Chondrocyte (in vitro differentiated cells): ENCODE measurements around the gene YDJC. TPM values are rescaled to one million over a fixed set of nuclear protein-coding genes. Genes with fewer than 3 reads are reported as not detected.
"Not testable (repeated sequence)": the region's sequence is repeated elsewhere in the genome, so short reads cannot be mapped to it uniquely, and the experiment has no call there.

Experiments
- DNase-seq: peaks from one replicate; pipeline ENCODE4 v3.0.0; 2021; ENCODE audit warnings: mixed read lengths, low spot score
- H3K27ac Mint-ChIP-seq: one replicate; pipeline ENCODE4 v1.8.0; 2021; ENCODE audit warnings: mild to moderate bottlenecking, moderate library complexity, mixed read lengths; ENCODE audit not compliant: unreplicated experiment
- H3K27me3 Mint-ChIP-seq: 2 replicates; pipeline ENCODE4 v1.8.0; 2021; ENCODE audit warnings: low read depth, mixed read lengths
- H3K36me3 Mint-ChIP-seq: 2 replicates; pipeline ENCODE4 v1.8.0; 2021; ENCODE audit warnings: low read depth, mixed read lengths
- H3K4me1 Mint-ChIP-seq: 2 replicates; pipeline ENCODE4 v1.8.0; 2021; ENCODE audit warnings: low read depth, mild to moderate bottlenecking, mixed read lengths
- H3K4me3 Mint-ChIP-seq: one replicate; pipeline ENCODE4 v1.8.0; 2021; ENCODE audit warnings: mild to moderate bottlenecking, moderate library complexity, mixed read lengths; ENCODE audit not compliant: unreplicated experiment
- H3K9me3 Mint-ChIP-seq: 2 replicates; pipeline ENCODE4 v1.8.0; 2021; ENCODE audit warnings: low read depth, mixed read lengths
- CTCF ChIP-seq: fragments of 200-600 bp; sonication (generic); IDR thresholded peaks from 2 replicates; pipeline ENCODE4 v1.5.0; 2021; ENCODE audit warnings: antibody characterized with exemption, mild to moderate bottlenecking, moderate library complexity
- total RNA-seq: library from RNA; stranded (reverse); gene quantifications from 3 replicates; pipeline ENCODE4 v1.2.1, GENCODE V29; 2021

YDJC gene
- total RNA-seq, 1 donor from 2014 or later: 14.6 TPM

DNA sequence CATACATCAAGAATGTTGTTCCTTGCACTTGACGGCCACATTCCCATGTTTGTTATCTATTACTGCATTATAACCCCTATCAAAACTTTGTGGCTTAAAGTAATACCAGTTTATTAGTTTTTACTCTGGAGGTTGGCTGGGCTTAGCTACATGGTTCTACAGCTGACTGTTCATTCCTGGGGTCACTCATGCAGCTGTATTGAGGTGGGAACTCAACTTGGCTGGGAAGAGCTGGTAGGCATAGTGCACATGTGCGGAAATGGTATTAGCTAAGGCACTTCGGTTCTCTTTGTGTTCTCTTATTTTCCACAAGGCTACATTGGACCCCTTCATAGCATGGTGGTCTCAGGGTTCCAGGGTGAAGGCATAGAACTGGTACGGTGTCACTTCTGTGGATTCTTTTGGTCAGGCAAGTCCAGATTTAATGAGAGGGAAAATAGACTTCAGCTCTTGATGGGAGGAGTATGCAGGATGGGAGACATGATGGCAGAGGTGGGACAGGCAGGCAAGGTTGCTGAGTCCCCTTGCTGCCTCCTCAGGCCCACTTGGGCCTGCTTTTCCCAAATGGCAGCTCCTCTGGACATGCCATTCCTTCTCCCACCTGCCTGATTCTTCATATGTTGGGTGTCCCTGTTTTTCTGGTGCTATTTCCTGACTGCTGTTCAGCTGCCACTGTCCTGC lies 16.1 kb downstream of the YDJC start:
- Mint-ChIP-seq H3K36me3 (peaks cover 8% of the 10 kb centered on the region), H3K27me3 (no peaks in the 10 kb centered on the region), H3K4me3 (no peak overlapping the region), H3K27ac (no peak overlapping the region), H3K9me3 (no peaks in the 10 kb centered on the region), H3K4me1 (peaks cover 1% of the 10 kb centered on the region)
- no peak for TF ChIP-seq CTCF
- DNase-seq: no peak

GRCh38 chr22:21612858-21613257 lies 17.0 kb downstream of the YDJC start:
- TF ChIP-seq CTCF: no peak
- Mint-ChIP-seq H3K36me3 (peaks cover 8% of the 10 kb centered on the region), H3K4me1 (peaks cover 4% of the 10 kb centered on the region), H3K27ac (no peak overlapping the region), H3K9me3 (no peaks in the 10 kb centered on the region), H3K4me3 (no peak overlapping the region), H3K27me3 (no peaks in the 10 kb centered on the region)
- no peak for DNase-seq

DNA sequence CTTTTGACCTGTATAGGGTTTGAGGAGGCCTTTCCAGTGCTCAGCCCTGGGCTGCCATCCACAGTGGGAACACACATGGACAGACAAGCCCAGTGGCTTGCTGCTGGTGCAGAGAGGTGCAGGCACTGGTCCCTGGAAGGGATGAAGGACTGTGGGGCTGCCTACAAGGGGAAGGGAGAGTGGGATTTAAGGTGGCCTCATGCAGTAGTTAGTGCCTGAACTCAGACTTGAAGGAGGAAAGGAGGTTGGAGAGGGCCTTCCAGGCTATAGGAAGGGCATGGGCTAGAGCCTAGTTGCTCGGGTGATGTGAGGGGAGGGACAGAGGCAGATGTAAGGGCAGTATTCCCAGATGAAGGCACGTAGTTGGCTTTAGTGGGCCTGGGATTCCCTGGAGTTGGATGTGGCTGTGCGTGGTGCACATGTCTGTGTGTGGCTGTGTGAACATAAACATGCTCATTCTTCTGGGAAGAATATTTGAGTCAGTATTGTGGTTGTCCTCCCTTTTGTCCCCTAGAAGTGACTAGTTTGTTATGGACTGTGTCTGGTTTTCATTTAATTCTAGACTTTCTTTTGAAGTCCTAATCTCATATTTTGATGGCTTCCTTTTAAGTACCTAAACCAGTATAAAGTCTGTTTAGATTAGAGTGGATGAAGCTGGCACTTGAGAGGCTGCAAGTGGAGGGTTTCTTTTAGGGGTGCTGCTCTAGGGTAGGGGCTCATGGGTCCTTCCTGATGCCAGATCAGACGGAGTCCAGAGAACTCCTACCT lies 18.4 kb downstream of the YDJC start:
- peak overlapping the region; percentile 55 for H3K27ac Mint-ChIP-seq
- H3K4me1 Mint-ChIP-seq: peaks cover 10% of the 10 kb centered on the region
- H3K36me3 Mint-ChIP-seq: peaks cover 9% of the 10 kb centered on the region

DNA sequence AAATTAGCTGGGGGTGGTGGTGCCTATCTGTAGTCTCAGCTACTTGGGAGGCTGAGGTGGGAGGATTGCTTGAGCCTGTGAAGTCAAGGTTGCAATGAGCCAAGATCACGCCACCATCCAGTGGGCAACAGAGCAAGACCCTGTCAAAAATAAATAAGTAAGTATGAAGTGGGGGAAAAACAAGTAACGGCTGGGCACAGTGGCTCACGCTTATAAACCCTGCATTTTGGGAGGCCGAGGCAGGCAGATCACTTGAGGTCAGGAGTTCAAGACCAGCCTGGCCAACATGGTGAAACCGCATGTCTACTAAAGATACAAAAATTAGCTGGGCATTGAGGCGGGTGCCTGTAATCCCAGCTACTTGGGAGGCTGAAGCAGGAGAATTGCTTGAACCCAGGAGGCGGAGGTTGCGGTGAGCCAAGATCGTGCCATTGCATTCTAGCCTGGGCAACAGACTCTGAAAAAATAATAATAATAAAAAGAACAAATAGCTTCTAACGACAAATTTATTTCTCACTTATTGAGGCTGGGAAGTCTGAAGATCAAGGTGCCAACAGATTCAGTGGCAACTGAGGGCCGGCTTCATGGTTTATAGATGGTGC lies 20.2 kb downstream of the YDJC start:
- H3K4me3 Mint-ChIP-seq, H3K9me3 Mint-ChIP-seq, H3K36me3 Mint-ChIP-seq, H3K27me3 Mint-ChIP-seq, H3K27ac Mint-ChIP-seq, DNase-seq: not testable (repeated sequence)
- H3K4me1 Mint-ChIP-seq: peaks cover 16% of the 10 kb centered on the region

More for the DNA sequence above, 18.4 kb downstream of the YDJC start:
- TF ChIP-seq CTCF: no peak
- Mint-ChIP-seq H3K9me3 (no peaks in the 10 kb centered on the region), H3K4me3 (no peak overlapping the region), H3K27me3 (no peaks in the 10 kb centered on the region)
- DNase-seq: no peak

GRCh38 chr22:21606775-21607174 lies 23.0 kb downstream of the YDJC start:
- DNase-seq: no peak
- Mint-ChIP-seq H3K9me3 (no peaks in the 10 kb centered on the region), H3K27me3 (no peaks in the 10 kb centered on the region), H3K27ac (peak overlapping the region; percentile 45), H3K36me3 (peaks cover 8% of the 10 kb centered on the region), H3K4me1 (peaks cover 16% of the 10 kb centered on the region), H3K4me3 (no peak overlapping the region)
- TF ChIP-seq CTCF: no peak
